Type B pancreatic cell (in vitro differentiated cells): ENCODE results near the gene ATPAF2. TPM values are rescaled to one million over a fixed set of nuclear protein-coding genes. Genes with fewer than 3 reads are reported as not detected.

Experiments used
- DNase-seq: peaks from one replicate; pipeline ENCODE4 v3.0.0; 2021; ENCODE audit warnings: mixed read lengths; ENCODE audit not compliant: unreplicated experiment; ENCODE audit errors: extremely low spot score
- H3K27ac Mint-ChIP-seq: 2 replicates; pipeline ENCODE4 v1.8.0; 2021; ENCODE audit warnings: mild to moderate bottlenecking, mixed read lengths
- H3K27me3 Mint-ChIP-seq: 2 replicates; pipeline ENCODE4 v1.8.0; 2021; ENCODE audit warnings: mixed read lengths
- H3K36me3 Mint-ChIP-seq: 2 replicates; pipeline ENCODE4 v1.8.0; 2021; ENCODE audit warnings: mixed read lengths
- H3K4me1 Mint-ChIP-seq: one replicate; pipeline ENCODE4 v1.8.0; 2021; ENCODE audit warnings: mixed read lengths; ENCODE audit not compliant: unreplicated experiment
- H3K4me3 Mint-ChIP-seq: 2 replicates; pipeline ENCODE4 v1.8.0; 2021; ENCODE audit warnings: mild to moderate bottlenecking, mixed read lengths
- H3K9me3 Mint-ChIP-seq: 2 replicates; pipeline ENCODE4 v1.8.0; 2021; ENCODE audit warnings: mixed read lengths
- CTCF ChIP-seq: fragments of 200-600 bp; sonication (generic); conservative IDR thresholded peaks from 2 replicates; pipeline ENCODE4 v1.5.0; 2021; ENCODE audit warnings: antibody characterized with exemption, mild to moderate bottlenecking
- total RNA-seq: library from RNA; stranded (reverse); gene quantifications from 2 replicates; pipeline ENCODE4 v1.2.1, GENCODE V29; 2021; ENCODE audit warnings: low replicate concordance

ATPAF2 gene
- total RNA-seq, 1 donor from 2014 or later = 28.9 TPM

- no peak for TF ChIP-seq CTCF
- Mint-ChIP-seq H3K9me3 (no peaks in the 10 kb centered on the region), H3K4me3 (no peak overlapping the region), H3K36me3 (no peaks in the 10 kb centered on the region), H3K27ac (no peak overlapping the region), H3K27me3 (no peaks in the 10 kb centered on the region), H3K4me1 (no peaks in the 10 kb centered on the region)
- no peak for DNase-seq
These were observed 49.9 kb downstream of the ATPAF2 start for GRCh38 chr17:17989081-17989480.

- H3K36me3 Mint-ChIP-seq = no peaks in the 10 kb centered on the region
- H3K27ac Mint-ChIP-seq = no peak overlapping the region
- no peaks in the 10 kb centered on the region for H3K27me3 Mint-ChIP-seq
- H3K9me3 Mint-ChIP-seq = no peaks in the 10 kb centered on the region
- peaks cover 2% of the 10 kb centered on the region for H3K4me1 Mint-ChIP-seq
- no peak for TF ChIP-seq CTCF
- H3K4me3 Mint-ChIP-seq = no peak overlapping the region
- no peak for DNase-seq
These were observed 50.5 kb downstream of the ATPAF2 start for GRCh38 chr17:17988427-17988945.

GRCh38 chr17:17987901-17988300 lies 51.1 kb downstream of the ATPAF2 start:
- Mint-ChIP-seq H3K9me3 (no peaks in the 10 kb centered on the region), H3K4me3 (no peak overlapping the region), H3K36me3 (no peaks in the 10 kb centered on the region), H3K4me1 (peaks cover 4% of the 10 kb centered on the region), H3K27ac (no peak overlapping the region), H3K27me3 (no peaks in the 10 kb centered on the region)
- no peak for TF ChIP-seq CTCF
- no peak for DNase-seq

- Mint-ChIP-seq H3K36me3 (no peaks in the 10 kb centered on the region), H3K4me1 (peaks cover 4% of the 10 kb centered on the region), H3K27ac (no peak overlapping the region), H3K4me3 (no peak overlapping the region), H3K9me3 (no peaks in the 10 kb centered on the region), H3K27me3 (no peaks in the 10 kb centered on the region)
- no peak for DNase-seq
- TF ChIP-seq CTCF = no peak
These were observed 51.6 kb downstream of the ATPAF2 start for GRCh38 chr17:17987187-17987896.

- H3K9me3 Mint-ChIP-seq = no peaks in the 10 kb centered on the region
- no peaks in the 10 kb centered on the region for H3K27me3 Mint-ChIP-seq
- no peak for DNase-seq
- peak; percentile 34 for TF ChIP-seq CTCF
- H3K36me3 Mint-ChIP-seq = no peaks in the 10 kb centered on the region
- no peak overlapping the region for H3K27ac Mint-ChIP-seq
- H3K4me3 Mint-ChIP-seq = no peak overlapping the region
- peaks cover 4% of the 10 kb centered on the region for H3K4me1 Mint-ChIP-seq
These were observed 53.4 kb downstream of the ATPAF2 start for GRCh38 chr17:17985555-17985954.
